WTC11 (cell line): ENCODE measurements around the gene MOV10. TPM values are rescaled to one million over a fixed set of nuclear protein-coding genes. Genes with fewer than 3 reads are reported as not detected.

Experiments used
- total RNA-seq: library from RNA; stranded (reverse); gene quantifications from 3 replicates; pipeline ENCODE4 v1.2.3, GENCODE V29; 2021

MOV10 gene
- total RNA-seq, 1 experiment from 2014 or later, result 80.7 TPM

Other genes with a start within 250 kb of the MOV10 start
- gene WNT2B, start 165.7 kb upstream of the MOV10 start, total RNA-seq, result 1.0 to 1.2 TPM (median 1.0 TPM) in 3 replicates
- gene ST7L, start 55.5 kb upstream of the MOV10 start, total RNA-seq, result 14.5 to 18.0 TPM (median 14.8 TPM) in 3 replicates
- gene CAPZA1, start 54.8 kb upstream of the MOV10 start, total RNA-seq, result 86.6 to 97.5 TPM (median 91.3 TPM) in 3 replicates
- 67.9 to 68.9 TPM (median 68.2 TPM) in 3 replicates for gene RHOC, start 32.5 kb downstream of the MOV10 start, total RNA-seq
- 19.3 to 23.5 TPM (median 22.6 TPM) in 3 replicates for gene PPM1J, start 40.7 kb downstream of the MOV10 start, total RNA-seq